Hepatocyte (in vitro differentiated cells): ENCODE data around the gene TUBB2B.

Source experiments
- EZH2 ChIP-seq: fragments of 200-600 bp; sonication (generic); IDR thresholded peaks from 2 replicates; pipeline ENCODE4 v1.6.1; 2016; ENCODE audit warnings: antibody characterized with exemption, mild to moderate bottlenecking, borderline replicate concordance
- EZH2phosphoT487 ChIP-seq: fragments of 200-600 bp; sonication (generic); IDR thresholded peaks from one replicate; pipeline ENCODE4 v1.6.1; 2018; ENCODE audit warnings: antibody characterized with exemption, mild to moderate bottlenecking, low read depth, moderate library complexity; ENCODE audit not compliant: unreplicated experiment, severe bottlenecking
- TF ChIP-seq, protein P1 (sequence below): fragments of 200-600 bp; sonication (generic); IDR thresholded peaks from 2 replicates; pipeline ENCODE4 v1.5.1; 2016; ENCODE audit warnings: antibody characterized with exemption, mild to moderate bottlenecking; ENCODE audit not compliant: poor library complexity

DNA sequence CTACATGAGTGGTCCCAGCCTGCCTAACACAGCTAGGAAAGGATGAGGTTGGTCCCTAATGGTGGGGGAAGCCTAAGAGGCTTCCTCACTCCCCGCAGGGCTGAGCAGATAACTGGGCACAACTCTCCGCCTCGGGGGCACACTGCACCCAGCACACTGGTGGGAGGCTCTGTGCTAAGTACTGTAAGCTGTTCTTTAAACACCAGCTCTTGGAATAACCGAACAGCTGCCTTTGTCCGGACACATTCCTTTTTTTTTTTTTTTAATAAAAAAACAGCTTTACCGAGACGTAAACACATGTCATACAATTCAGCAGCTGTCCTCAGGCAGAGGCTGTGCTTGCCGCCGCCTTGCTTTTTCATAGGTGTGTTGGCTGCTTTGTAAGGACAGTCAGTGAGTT, 38.2 kb upstream of the TUBB2B start:
- TF ChIP-seq, protein P1, sequence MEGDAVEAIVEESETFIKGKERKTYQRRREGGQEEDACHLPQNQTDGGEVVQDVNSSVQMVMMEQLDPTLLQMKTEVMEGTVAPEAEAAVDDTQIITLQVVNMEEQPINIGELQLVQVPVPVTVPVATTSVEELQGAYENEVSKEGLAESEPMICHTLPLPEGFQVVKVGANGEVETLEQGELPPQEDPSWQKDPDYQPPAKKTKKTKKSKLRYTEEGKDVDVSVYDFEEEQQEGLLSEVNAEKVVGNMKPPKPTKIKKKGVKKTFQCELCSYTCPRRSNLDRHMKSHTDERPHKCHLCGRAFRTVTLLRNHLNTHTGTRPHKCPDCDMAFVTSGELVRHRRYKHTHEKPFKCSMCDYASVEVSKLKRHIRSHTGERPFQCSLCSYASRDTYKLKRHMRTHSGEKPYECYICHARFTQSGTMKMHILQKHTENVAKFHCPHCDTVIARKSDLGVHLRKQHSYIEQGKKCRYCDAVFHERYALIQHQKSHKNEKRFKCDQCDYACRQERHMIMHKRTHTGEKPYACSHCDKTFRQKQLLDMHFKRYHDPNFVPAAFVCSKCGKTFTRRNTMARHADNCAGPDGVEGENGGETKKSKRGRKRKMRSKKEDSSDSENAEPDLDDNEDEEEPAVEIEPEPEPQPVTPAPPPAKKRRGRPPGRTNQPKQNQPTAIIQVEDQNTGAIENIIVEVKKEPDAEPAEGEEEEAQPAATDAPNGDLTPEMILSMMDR = no peak
- TF ChIP-seq EZH2 (no peak), EZH2phosphoT487 (no peak)
